ENCODE data around the gene IQCF5.
"Not testable (repeated sequence)": the region's sequence is repeated elsewhere in the genome, so short reads cannot be mapped to it uniquely, and the experiment has no call there.

IQCF5 gene

GRCh38 chr3:51862886-51863285 is 12.5 kb downstream of the IQCF5 start:
- no peak for DNase-seq

- no peak for DNase-seq
Observed at GRCh38 chr3:51860703-51861665, 14.4 kb downstream of the IQCF5 start, which contains the start of gene IQCF2. Gene IQCF2, plus strand, starts transcription at chr3:51861615. Its CDS starts 52 bp downstream, at chr3:51861667.

GRCh38 chr3:51855411-51855810 is 20.0 kb downstream of the IQCF5 start:
- not testable (repeated sequence) for DNase-seq

- no peak for DNase-seq
Observed at GRCh38 chr3:51845129-51845528, 30.3 kb downstream of the IQCF5 start.

GRCh38 chr3:51836606-51837005 is 38.8 kb downstream of the IQCF5 start:
- DNase-seq, result no peak

GRCh38 chr3:51830836-51831385 is 44.5 kb downstream of the IQCF5 start:
- DNase-seq, result no peak

- no peak for DNase-seq
Observed at GRCh38 chr3:51830345-51830744, 45.1 kb downstream of the IQCF5 start.

- DNase-seq, result no peak
Observed at GRCh38 chr3:51828297-51828696, 47.1 kb downstream of the IQCF5 start.
